Measurements from ENCODE around the gene RANBP3. TPM values are rescaled to one million over a fixed set of nuclear protein-coding genes. Genes with fewer than 3 reads are reported as not detected.

Gene RANBP3
- total RNA-seq, 3 donors from 2014 or later (not counting 1 experiment from before 2014, with no cell fraction given), result 73.9 to 95.2 (median 89.7) TPM

GRCh38 chr19:5940260-5941208 is 37.4 kb downstream of the RANBP3 start:
- peaks cover 34% of the 10 kb centered on the region for H3K36me3 ChIP-seq (ENCODE audit: control insufficient read depth, insufficient read depth, low read length)
- Mint-ChIP-seq H3K36me3 (no peaks in the 10 kb centered on the region), H3K27me3 (ENCODE audit: low read depth in 2 of 2) (no peaks in the 10 kb centered on the region), H3K9me3 (no peaks in the 10 kb centered on the region), H3K4me1 (peaks cover 24 to 26% of the 10 kb centered on the region in 2 donors), H3K4me3 (no peak overlapping the region), H3K27ac (no peak overlapping the region)
- 94% methylated on average over 19 of the region's 21 CpGs for WGBS (ENCODE audit: insufficient coverage)
- TF ChIP-seq CTCF (IDR thresholded peaks at IDR 0.05), result no peak
- H3K4me1 ChIP-seq (ENCODE audit: control insufficient read depth, insufficient read depth, low read length), result no peaks in the 10 kb centered on the region
- no peak overlapping the region for H3K4me3 ChIP-seq (ENCODE audit: low read length)
- no peak overlapping the region for H3K27ac ChIP-seq (ENCODE audit: low read length)
- DNase-seq (no peak), ATAC-seq (no peak)
- no peaks in the 10 kb centered on the region for H3K27me3 ChIP-seq (ENCODE audit: control insufficient read depth, insufficient read depth, low read length)
- no peaks in the 10 kb centered on the region for H3K9me3 ChIP-seq (ENCODE audit: control insufficient read depth, insufficient read depth, low read length)
- intact Hi-C loops (cut with micrococcal nuclease), result no loop called here

GRCh38 chr19:5937550-5937949 is 40.4 kb downstream of the RANBP3 start:
- no peak for ATAC-seq
- H3K4me3 Mint-ChIP-seq, result no peak overlapping the region

GRCh38 chr19:5936292-5936592 is 41.7 kb downstream of the RANBP3 start:
- Histone ChIP-seq H3K36me3 (ENCODE audit: control insufficient read depth, insufficient read depth, low read length) (peaks cover 53% of the 10 kb centered on the region), H3K27ac (ENCODE audit: low read length) (no peak overlapping the region), H3K4me1 (ENCODE audit: control insufficient read depth, insufficient read depth, low read length) (no peaks in the 10 kb centered on the region), H3K27me3 (ENCODE audit: control insufficient read depth, insufficient read depth, low read length) (no peaks in the 10 kb centered on the region), H3K4me3 (ENCODE audit: low read length) (no peak overlapping the region), H3K9me3 (ENCODE audit: control insufficient read depth, insufficient read depth, low read length) (no peaks in the 10 kb centered on the region)
- Mint-ChIP-seq H3K27ac (no peak overlapping the region), H3K36me3 (no peaks in the 10 kb centered on the region), H3K27me3 (ENCODE audit: low read depth in 2 of 2) (no peaks in the 10 kb centered on the region), H3K4me1 (peaks cover 4 to 7% of the 10 kb centered on the region in 2 donors), H3K4me3 (no peak overlapping the region), H3K9me3 (no peaks in the 10 kb centered on the region)
- no peak for ATAC-seq
- no peak for DNase-seq
- 98% methylated on average over 9 of the region's 9 CpGs for WGBS (ENCODE audit: insufficient coverage)
- intact Hi-C loops (cut with micrococcal nuclease), result no loop called here
- TF ChIP-seq CTCF (IDR thresholded peaks at IDR 0.05), result no peak

More at GRCh38 chr19:5937550-5937949, 40.4 kb downstream of the RANBP3 start:
- H3K27ac ChIP-seq (ENCODE audit: low read length), result no peak overlapping the region
- intact Hi-C loops (cut with micrococcal nuclease), result no loop called here
- Mint-ChIP-seq H3K9me3 (no peaks in the 10 kb centered on the region), H3K4me1 (peaks cover 4 to 7% of the 10 kb centered on the region in 2 donors), H3K27me3 (ENCODE audit: low read depth in 2 of 2) (no peaks in the 10 kb centered on the region), H3K36me3 (no peaks in the 10 kb centered on the region), H3K27ac (peak overlapping the region in 1 of 2 donors; percentile 71)
- no peaks in the 10 kb centered on the region for H3K4me1 ChIP-seq (ENCODE audit: control insufficient read depth, insufficient read depth, low read length)
- no peak for DNase-seq
- peaks cover 48% of the 10 kb centered on the region for H3K36me3 ChIP-seq (ENCODE audit: control insufficient read depth, insufficient read depth, low read length)
- 80% methylated on average over 10 of the region's 10 CpGs for WGBS (ENCODE audit: insufficient coverage)
- no peaks in the 10 kb centered on the region for H3K27me3 ChIP-seq (ENCODE audit: control insufficient read depth, insufficient read depth, low read length)
- no peak for TF ChIP-seq CTCF (IDR thresholded peaks at IDR 0.05)
- H3K4me3 ChIP-seq (ENCODE audit: low read length), result no peak overlapping the region
- no peaks in the 10 kb centered on the region for H3K9me3 ChIP-seq (ENCODE audit: control insufficient read depth, insufficient read depth, low read length)

Measured in natural killer cell (primary cell).